CD14-positive monocyte (primary cell): ENCODE measurements around the gene PAX7. TPM values are rescaled to one million over a fixed set of nuclear protein-coding genes. Genes with fewer than 3 reads are reported as not detected.

ENCODE experiments used
- DNase-seq, 3 donors: peaks; one replicate each; pipeline ENCODE4 v3.0.0-alpha.2; 2011 to 2022
- H2AFZ ChIP-seq: 2 replicates; pipeline ENCODE4 v1.6.0; 2012; ENCODE audit warnings: mild to moderate bottlenecking, low read depth, low read length, inconsistent platforms; ENCODE audit not compliant: insufficient read depth, poor library complexity, severe bottlenecking
- H3K27ac ChIP-seq, 2 donors: 1 replicate in 1 of 2; 2 replicates in 1 of 2; pipeline ENCODE4 v1.5.1; 2012 to 2013; ENCODE audit warnings: low read length in 2 of 2, control low read depth in 1 of 2, inconsistent platforms in 1 of 2, low read depth in 1 of 2, mild to moderate bottlenecking in 1 of 2
- H3K27me3 ChIP-seq, 2 donors: one replicate each; pipeline versions ENCODE4 v1.6.0 to v1.6.1; 2011 to 2013; ENCODE audit warnings: low read length in 2 of 2; ENCODE audit not compliant: control insufficient read depth in 2 of 2, insufficient read depth in 2 of 2
- H3K36me3 ChIP-seq, 2 donors: replicated peaks in 1 of 2; 1 replicate in 1 of 2; 2 replicates in 1 of 2; pipeline versions ENCODE4 v1.5.1 to v1.6.1; 2012 to 2013; ENCODE audit warnings: low read length in 2 of 2, control low read depth in 1 of 2, inconsistent platforms in 1 of 2, mild to moderate bottlenecking in 1 of 2; ENCODE audit not compliant: insufficient read depth in 2 of 2, control insufficient read depth in 1 of 2
- H3K4me1 ChIP-seq, 2 donors: 1 replicate in 1 of 2; 2 replicates in 1 of 2; pipeline versions ENCODE4 v1.5.1 to v1.6.1; 2012 to 2013; ENCODE audit warnings: low read length in 2 of 2, control low read depth in 1 of 2, inconsistent platforms in 1 of 2, mild to moderate bottlenecking in 1 of 2, moderate library complexity in 1 of 2; ENCODE audit not compliant: insufficient read depth in 2 of 2, control insufficient read depth in 1 of 2
- H3K4me2 ChIP-seq: replicated peaks from 2 replicates; pipeline ENCODE3; 2012; ENCODE audit warnings: low read length, moderate library complexity, mild to moderate bottlenecking; ENCODE audit not compliant: poor library complexity, severe bottlenecking; ENCODE audit errors: extremely low read depth
- H3K4me3 ChIP-seq, 3 experiments: fragments of 200-600 bp in 1 of 3; sonication (generic) in 1 of 3; replicated peaks in 1 of 3; 1 replicate in 2 of 3; 2 replicates in 1 of 3; pipeline ENCODE4 v1.5.1; 2011 to 2013; ENCODE audit warnings: low read length in 3 of 3, mild to moderate bottlenecking in 3 of 3, control low read depth in 2 of 3, low read depth in 2 of 3, inconsistent platforms in 1 of 3, moderate library complexity in 1 of 3
- H3K79me2 ChIP-seq: 2 replicates; pipeline ENCODE4 v1.6.0; 2012; ENCODE audit warnings: mild to moderate bottlenecking, control low read depth, inconsistent platforms, low read length, moderate library complexity; ENCODE audit not compliant: insufficient read depth
- H3K9ac ChIP-seq: 2 replicates; pipeline ENCODE4 v1.6.0; 2017; ENCODE audit warnings: low read length, mild to moderate bottlenecking; ENCODE audit not compliant: insufficient read depth, poor library complexity, severe bottlenecking
- H3K9me3 ChIP-seq, 2 donors: replicated peaks in 1 of 2; 1 replicate in 1 of 2; 2 replicates in 1 of 2; pipeline versions ENCODE4 v1.5.1 to v1.6.1; 2012 to 2013; ENCODE audit warnings: low read length in 2 of 2, control low read depth in 1 of 2; ENCODE audit not compliant: control insufficient read depth in 1 of 2, insufficient read depth in 1 of 2
- H4K20me1 ChIP-seq: 2 replicates; pipeline ENCODE4 v1.6.0; 2012; ENCODE audit warnings: mild to moderate bottlenecking, low read length, control low read depth, moderate library complexity; ENCODE audit not compliant: insufficient read depth
- H3K27ac Mint-ChIP-seq, 7 donors: one replicate each; pipeline ENCODE4 v1.8.0; 2020; ENCODE audit warnings: mild to moderate bottlenecking in 7 of 7, mixed read lengths in 7 of 7, moderate library complexity in 6 of 7, inconsistent platforms in 2 of 7
- H3K27me3 Mint-ChIP-seq, 3 donors: one replicate each; pipeline ENCODE4 v1.8.0; 2021 to 2022; ENCODE audit warnings: low read depth in 3 of 3, mild to moderate bottlenecking in 3 of 3, mixed read lengths in 3 of 3, moderate library complexity in 3 of 3, inconsistent platforms in 1 of 3
- H3K36me3 Mint-ChIP-seq, 2 donors: one replicate each; pipeline ENCODE4 v1.8.0; 2020; ENCODE audit warnings: mixed read lengths in 2 of 2, inconsistent platforms in 1 of 2, mild to moderate bottlenecking in 1 of 2
- H3K4me1 Mint-ChIP-seq: one replicate; pipeline ENCODE4 v1.8.0; 2020; ENCODE audit warnings: mild to moderate bottlenecking, mixed read lengths
- H3K4me3 Mint-ChIP-seq, 2 donors: one replicate each; pipeline ENCODE4 v1.8.0; 2020; ENCODE audit warnings: mild to moderate bottlenecking in 2 of 2, mixed read lengths in 2 of 2, moderate library complexity in 1 of 2
- H3K9me3 Mint-ChIP-seq, 7 donors: one replicate each; pipeline ENCODE4 v1.8.0; 2020 to 2022; ENCODE audit warnings: mixed read lengths in 7 of 7, mild to moderate bottlenecking in 6 of 7, moderate library complexity in 6 of 7, inconsistent platforms in 2 of 7
- WGBS: methylation state at CpG from one replicate; pipeline ENCODE4 v1.1.5; 2013; ENCODE audit warnings: missing lambda C conversion rate; ENCODE audit not compliant: insufficient coverage; 5-methylcytosine and 5-hydroxymethylcytosine counted together
- intact Hi-C, 2 donors: fragments of 100-400 bp; cut with micrococcal nuclease; formaldehyde crosslinking; loops; one replicate each; pipeline versions ENCODE4 v1.15.0 to v1.15.1; 2023
- polyA plus RNA-seq, 3 donors: library from polyadenylated mRNA; depleted of rRNA in 1 of 3; unstranded in 2 of 3; stranded (reverse) in 1 of 3; fragments of 300-500 nt in 2 of 3; fragments of >200 nt in 1 of 3; fragmentation: Illumina TruSeq in 2 of 3; gene quantifications; 1 replicate in 2 of 3; 2 replicates in 1 of 3; pipeline ENCODE4 v1.2.3, GENCODE V29; 2012 to 2021
- TF ChIP-seq, protein P1 (sequence below): fragments of 200-600 bp; IDR thresholded peaks from one replicate; pipeline ENCODE4 v1.8.0; 2022; ENCODE audit warnings: antibody characterized with exemption, mild to moderate bottlenecking

The PAX7 gene
- polyA plus RNA-seq, 3 donors: not detected

DNA sequence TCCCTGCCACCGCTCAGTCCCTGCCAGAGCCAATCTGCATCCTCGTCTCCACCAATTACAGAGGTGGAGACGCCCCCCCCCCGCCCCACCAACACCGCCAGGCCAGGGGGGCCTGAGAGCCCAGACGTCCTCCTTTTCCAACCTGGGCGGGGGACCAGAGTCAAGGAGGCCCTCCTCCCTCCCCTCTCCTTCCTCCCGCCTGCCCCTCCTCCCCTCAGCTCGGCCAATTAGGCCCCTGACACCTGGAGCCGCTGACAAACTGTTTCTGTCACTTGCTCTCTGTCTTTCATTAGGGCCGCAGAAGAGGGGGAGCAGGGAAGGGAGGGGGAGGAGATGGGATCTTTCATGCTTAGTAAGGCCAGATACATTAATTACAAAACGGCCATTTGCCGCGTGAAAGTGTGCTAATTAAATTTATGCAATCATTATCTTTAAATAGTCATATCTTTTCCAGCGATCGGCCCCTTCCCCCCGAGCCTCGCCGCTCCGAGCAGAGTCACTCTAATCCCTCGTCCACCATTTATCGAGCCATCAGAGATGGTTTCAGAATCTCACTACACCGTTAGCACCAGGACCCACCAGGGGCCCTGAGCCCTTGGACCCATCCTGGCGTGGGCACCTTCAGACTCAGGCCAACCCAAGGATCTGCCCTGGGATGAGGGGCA lies 94.7 kb downstream of the PAX7 start:
- intact Hi-C loops: no loop called here
- Histone ChIP-seq H3K4me1 (no peaks in the 10 kb centered on the region), H3K27ac (no peak overlapping the region), H3K4me2 (no peak overlapping the region), H4K20me1 (no peaks in the 10 kb centered on the region), H3K36me3 (no peaks in the 10 kb centered on the region), H2AFZ (no peak overlapping the region), H3K4me3 (no peak overlapping the region), H3K79me2 (no peaks in the 10 kb centered on the region), H3K9ac (no peak overlapping the region), H3K27me3 (peaks cover 0 to 37% of the 10 kb centered on the region in 2 donors), H3K9me3 (no peaks in the 10 kb centered on the region)
- WGBS: 46% methylated on average over 11 of the region's 24 CpGs
- H3K4me1 Mint-ChIP-seq: no peaks in the 10 kb centered on the region
- DNase-seq: no peak
- no peaks in the 10 kb centered on the region for H3K36me3 Mint-ChIP-seq
- H3K9me3 Mint-ChIP-seq: peaks cover 0 to 5% (median 0%) of the 10 kb centered on the region in 7 donors
- peak overlapping the region in 1 of 2 donors; percentile 72 for H3K4me3 Mint-ChIP-seq
- TF ChIP-seq, protein P1, sequence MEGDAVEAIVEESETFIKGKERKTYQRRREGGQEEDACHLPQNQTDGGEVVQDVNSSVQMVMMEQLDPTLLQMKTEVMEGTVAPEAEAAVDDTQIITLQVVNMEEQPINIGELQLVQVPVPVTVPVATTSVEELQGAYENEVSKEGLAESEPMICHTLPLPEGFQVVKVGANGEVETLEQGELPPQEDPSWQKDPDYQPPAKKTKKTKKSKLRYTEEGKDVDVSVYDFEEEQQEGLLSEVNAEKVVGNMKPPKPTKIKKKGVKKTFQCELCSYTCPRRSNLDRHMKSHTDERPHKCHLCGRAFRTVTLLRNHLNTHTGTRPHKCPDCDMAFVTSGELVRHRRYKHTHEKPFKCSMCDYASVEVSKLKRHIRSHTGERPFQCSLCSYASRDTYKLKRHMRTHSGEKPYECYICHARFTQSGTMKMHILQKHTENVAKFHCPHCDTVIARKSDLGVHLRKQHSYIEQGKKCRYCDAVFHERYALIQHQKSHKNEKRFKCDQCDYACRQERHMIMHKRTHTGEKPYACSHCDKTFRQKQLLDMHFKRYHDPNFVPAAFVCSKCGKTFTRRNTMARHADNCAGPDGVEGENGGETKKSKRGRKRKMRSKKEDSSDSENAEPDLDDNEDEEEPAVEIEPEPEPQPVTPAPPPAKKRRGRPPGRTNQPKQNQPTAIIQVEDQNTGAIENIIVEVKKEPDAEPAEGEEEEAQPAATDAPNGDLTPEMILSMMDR: no peak
- H3K27ac Mint-ChIP-seq: no peak overlapping the region
- peaks cover 39 to 71% (median 54%) of the 10 kb centered on the region in 3 donors for H3K27me3 Mint-ChIP-seq

DNA sequence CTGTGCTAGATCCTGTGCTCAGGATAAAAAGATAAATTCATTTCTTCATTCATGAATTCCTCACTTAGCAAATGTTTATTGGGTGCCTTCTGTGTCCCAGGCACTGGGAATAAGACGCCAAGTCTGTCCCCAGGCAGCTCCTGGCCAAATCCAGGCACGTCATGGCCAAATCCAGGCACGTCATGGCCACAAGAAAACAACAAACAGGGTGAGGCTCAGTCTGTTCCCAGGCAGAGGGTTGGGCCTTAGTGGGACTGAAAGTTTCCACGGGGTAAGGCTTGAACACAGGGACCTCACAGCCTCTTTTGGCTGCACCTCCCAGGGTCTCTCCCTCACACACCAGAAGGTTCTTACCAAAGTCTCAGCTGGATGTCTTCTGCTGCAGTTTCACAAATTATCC lies 95.7 kb downstream of the PAX7 start:
- Mint-ChIP-seq H3K4me3 (no peak overlapping the region), H3K27me3 (peaks cover 39 to 64% (median 55%) of the 10 kb centered on the region in 3 donors), H3K36me3 (no peaks in the 10 kb centered on the region), H3K4me1 (no peaks in the 10 kb centered on the region), H3K27ac (no peak overlapping the region), H3K9me3 (peaks cover 0 to 5% (median 0%) of the 10 kb centered on the region in 7 donors)
- H3K79me2 ChIP-seq: no peaks in the 10 kb centered on the region
- no peak overlapping the region for H3K4me2 ChIP-seq
- H3K27ac ChIP-seq: no peak overlapping the region
- 66% methylated on average over 3 of the region's 4 CpGs for WGBS
- no peaks in the 10 kb centered on the region for H3K4me1 ChIP-seq
- no peaks in the 10 kb centered on the region for H3K36me3 ChIP-seq
- DNase-seq: no peak
- no peak overlapping the region for H3K9ac ChIP-seq
- no peak overlapping the region for H2AFZ ChIP-seq
- H3K27me3 ChIP-seq: peaks cover 0 to 33% of the 10 kb centered on the region in 2 donors
- intact Hi-C loops: no loop called here
- TF ChIP-seq, protein P1: no peak
- no peaks in the 10 kb centered on the region for H4K20me1 ChIP-seq
- H3K4me3 ChIP-seq: no peak overlapping the region
- H3K9me3 ChIP-seq: no peaks in the 10 kb centered on the region
